WTC11 (cell line): ENCODE results near the gene MACF1. TPM values are rescaled to one million over a fixed set of nuclear protein-coding genes. Genes with fewer than 3 reads are reported as not detected.

Experiments used
- ATAC-seq: fragments of 200-7000 bp; cut with Tn5 transposase; 2 replicates; pipeline ENCODE4 v1.10.0; 2021; ENCODE audit warnings: mild to moderate bottlenecking, moderate library complexity
- CTCF ChIA-PET: fragments of 300-600 bp; sonication (Branson Sonifier 250); formaldehyde crosslinking; loops from one replicate; lab custom pipeline; 2021; ENCODE audit warnings: antibody characterized with exemption; lab: Charles Lee
- POLR2A ChIA-PET: fragments of 350-600 bp; sonication (Branson Sonifier 250); formaldehyde crosslinking; loops from one replicate; lab custom pipeline; 2021; ENCODE audit warnings: antibody characterized with exemption; lab: Charles Lee
- DNase-seq: peaks from one replicate; pipeline ENCODE4 v3.0.0; 2021; ENCODE audit warnings: low spot score
- H3K27ac Mint-ChIP-seq: 2 replicates; pipeline ENCODE4 v1.8.0; 2021; ENCODE audit warnings: mixed read lengths
- H3K27me3 Mint-ChIP-seq: 2 replicates; pipeline ENCODE4 v1.8.0; 2021; ENCODE audit warnings: low read depth, mild to moderate bottlenecking, moderate library complexity, mixed read lengths
- H3K36me3 Mint-ChIP-seq: 2 replicates; pipeline ENCODE4 v1.8.0; 2021; ENCODE audit warnings: mixed read lengths
- H3K4me1 Mint-ChIP-seq: 2 replicates; pipeline ENCODE4 v1.8.0; 2022; ENCODE audit warnings: mixed read lengths
- H3K4me3 Mint-ChIP-seq: 2 replicates; pipeline ENCODE4 v1.8.0; 2021; ENCODE audit warnings: mild to moderate bottlenecking, moderate library complexity, mixed read lengths
- H3K9me3 Mint-ChIP-seq: 2 replicates; pipeline ENCODE4 v1.8.0; 2021; ENCODE audit warnings: mixed read lengths
- ATF6 ChIP-seq: sonication (generic); formaldehyde crosslinking; IDR thresholded peaks from 2 replicates; pipeline ENCODE4 v1.8.1; 2023; ENCODE audit warnings: mild to moderate bottlenecking, missing genetic modification reagents
- CREB1 ChIP-seq: sonication (generic); formaldehyde crosslinking; IDR thresholded peaks from 2 replicates; pipeline ENCODE4 v1.8.0; 2023; ENCODE audit warnings: mild to moderate bottlenecking, missing genetic modification reagents
- E2F4 ChIP-seq: sonication (generic); formaldehyde crosslinking; IDR thresholded peaks from 2 replicates; pipeline ENCODE4 v1.8.1; 2022; ENCODE audit warnings: low read depth, mild to moderate bottlenecking, moderate library complexity, missing genetic modification reagents, borderline replicate concordance
- ELF4 ChIP-seq: sonication (generic); formaldehyde crosslinking; IDR thresholded peaks from 2 replicates; pipeline ENCODE4 v1.8.1; 2022; ENCODE audit warnings: low read depth, mild to moderate bottlenecking, moderate library complexity, missing genetic modification reagents
- EMX1 ChIP-seq: fragments of 250-450 bp; sonication (Bioruptor Pico); IDR thresholded peaks from 2 replicates; pipeline ENCODE4 v1.8.0; 2021; ENCODE audit warnings: mild to moderate bottlenecking
- MXD4 ChIP-seq: fragments of 250-450 bp; sonication (Bioruptor Pico); IDR thresholded peaks from 2 replicates; pipeline ENCODE4 v1.8.0; 2021; ENCODE audit warnings: mild to moderate bottlenecking, moderate library complexity, borderline replicate concordance
- NFE2L1 ChIP-seq: sonication (generic); formaldehyde crosslinking; IDR thresholded peaks from 2 replicates; pipeline ENCODE4 v1.8.1; 2023; ENCODE audit warnings: missing genetic modification reagents
- NFYB ChIP-seq: sonication (generic); formaldehyde crosslinking; conservative IDR thresholded peaks from 2 replicates; pipeline ENCODE4 v1.8.0; 2022; ENCODE audit warnings: low read depth, missing genetic modification reagents
- OVOL2 ChIP-seq: fragments of 250-450 bp; sonication (Bioruptor Pico); IDR thresholded peaks from 2 replicates; pipeline ENCODE4 v1.9.0; 2021; ENCODE audit warnings: mild to moderate bottlenecking, borderline replicate concordance
- PRDM15 ChIP-seq: sonication (generic); formaldehyde crosslinking; IDR thresholded peaks from 2 replicates; pipeline ENCODE4 v1.8.0; 2022; ENCODE audit warnings: missing genetic modification reagents
- ZNF512 ChIP-seq: sonication (generic); formaldehyde crosslinking; IDR thresholded peaks from 2 replicates; pipeline ENCODE4 v1.8.1; 2022; ENCODE audit warnings: missing genetic modification reagents, borderline replicate concordance
- total RNA-seq: library from RNA; stranded (reverse); gene quantifications from 3 replicates; pipeline ENCODE4 v1.2.3, GENCODE V29; 2021

Gene MACF1
- total RNA-seq, 1 experiment from 2014 or later, result 327 TPM

GRCh38 chr1:39384305-39384704 is 179.8 kb downstream of the MACF1 start (continued):
- no peak for TF ChIP-seq E2F4 (CRISPR knock-in tag)

- ATAC-seq (no peak), DNase-seq (no peak)
- peaks cover 76% of the 10 kb centered on the region for H3K36me3 Mint-ChIP-seq
- H3K9me3 Mint-ChIP-seq, result no peaks in the 10 kb centered on the region
- no peak overlapping the region; the same call in 1 of the 2 replicates for H3K27ac Mint-ChIP-seq
- no peak overlapping the region for H3K4me3 Mint-ChIP-seq
- no peaks in the 10 kb centered on the region for H3K27me3 Mint-ChIP-seq
- TF ChIP-seq NFE2L1 (CRISPR knock-in tag) (no peak), NFYB (CRISPR knock-in tag) (no peak), ZNF512 (CRISPR knock-in tag) (no peak), ELF4 (CRISPR knock-in tag) (no peak), ATF6 (CRISPR knock-in tag) (no peak), PRDM15 (CRISPR knock-in tag) (no peak)
- no peaks in the 10 kb centered on the region for H3K4me1 Mint-ChIP-seq
- CTCF ChIA-PET, result interaction anchor here (1.6 kb wide), 1 partner anchor 26 kb away, joined by 5 read pairs; no protein-coding TSS in a partner anchor
- POLR2A ChIA-PET, result no interaction called here
Measured at GRCh38 chr1:39385067-39385988, 180.8 kb downstream of the MACF1 start.

- H3K27me3 Mint-ChIP-seq, result no peaks in the 10 kb centered on the region
- H3K36me3 Mint-ChIP-seq, result peaks cover 68% of the 10 kb centered on the region
- no peak overlapping the region for H3K27ac Mint-ChIP-seq
- DNase-seq, result no peak
- H3K4me3 Mint-ChIP-seq, result no peak overlapping the region
- ChIA-PET CTCF (interaction anchor here (0.7 to 2.8 kb wide), 5 partner anchors 9 to 288 kb away, joined by 3 to 13 read pairs (median 6); no protein-coding TSS in a partner anchor), POLR2A (interaction anchor here (1.0 kb wide), 1 partner anchor 23 kb away, joined by 3 read pairs; no protein-coding TSS in a partner anchor)
- no peak for ATAC-seq
- H3K4me1 Mint-ChIP-seq, result peaks cover 10% of the 10 kb centered on the region
- H3K9me3 Mint-ChIP-seq, result no peaks in the 10 kb centered on the region
- TF ChIP-seq OVOL2 (CRISPR knock-in tag) (no peak), CREB1 (CRISPR knock-in tag) (no peak), EMX1 (no peak), MXD4 (no peak)
- TF ChIP-seq, all 79 proteins: peak for 0
Measured at GRCh38 chr1:39386997-39387396, 182.5 kb downstream of the MACF1 start.
